ENCODE results near the gene DMBT1. TPM values are rescaled to one million over a fixed set of nuclear protein-coding genes. Genes with fewer than 3 reads are reported as not detected.

The DMBT1 gene
- total RNA-seq, 4 donors from 2014 or later = 0.63 TPM; not detected in 3

DNA sequence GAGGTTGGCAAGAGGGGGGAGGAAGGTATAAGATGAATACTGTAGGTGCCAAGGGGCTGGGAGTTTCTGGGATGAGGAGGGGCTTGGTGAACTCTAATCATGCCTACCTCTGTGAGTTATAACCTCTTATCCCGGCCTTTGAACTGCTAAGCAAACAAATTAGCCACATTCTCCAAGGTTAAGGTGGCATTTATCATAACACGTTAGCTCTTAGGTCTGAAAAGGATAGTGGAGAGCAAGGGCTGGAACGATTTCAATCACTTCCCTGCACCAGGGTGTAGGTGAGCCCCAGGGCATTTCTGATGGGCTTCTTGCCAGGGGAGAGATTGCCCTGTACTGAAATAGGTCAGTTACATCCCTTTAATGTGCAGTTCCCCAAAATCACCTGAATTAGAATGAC, 28.6 kb upstream of the DMBT1 start:
- DNase-seq (ENCODE audit: extremely low spot score) = no peak
- Histone ChIP-seq H3K9me3 (no peaks in the 10 kb centered on the region), H3K27me3 (no peaks in the 10 kb centered on the region), H3K4me3 (no peak overlapping the region), H3K36me3 (no peaks in the 10 kb centered on the region), H3K4me1 (peaks cover 0 to 5% (median 0%) of the 10 kb centered on the region in 4 donors), H3K27ac (replicated peaks in 1 of 4) (no peak overlapping the region)
- TF ChIP-seq EP300 (IDR thresholded peaks at IDR 0.05) = no peak
- TF ChIP-seq, protein P1, sequence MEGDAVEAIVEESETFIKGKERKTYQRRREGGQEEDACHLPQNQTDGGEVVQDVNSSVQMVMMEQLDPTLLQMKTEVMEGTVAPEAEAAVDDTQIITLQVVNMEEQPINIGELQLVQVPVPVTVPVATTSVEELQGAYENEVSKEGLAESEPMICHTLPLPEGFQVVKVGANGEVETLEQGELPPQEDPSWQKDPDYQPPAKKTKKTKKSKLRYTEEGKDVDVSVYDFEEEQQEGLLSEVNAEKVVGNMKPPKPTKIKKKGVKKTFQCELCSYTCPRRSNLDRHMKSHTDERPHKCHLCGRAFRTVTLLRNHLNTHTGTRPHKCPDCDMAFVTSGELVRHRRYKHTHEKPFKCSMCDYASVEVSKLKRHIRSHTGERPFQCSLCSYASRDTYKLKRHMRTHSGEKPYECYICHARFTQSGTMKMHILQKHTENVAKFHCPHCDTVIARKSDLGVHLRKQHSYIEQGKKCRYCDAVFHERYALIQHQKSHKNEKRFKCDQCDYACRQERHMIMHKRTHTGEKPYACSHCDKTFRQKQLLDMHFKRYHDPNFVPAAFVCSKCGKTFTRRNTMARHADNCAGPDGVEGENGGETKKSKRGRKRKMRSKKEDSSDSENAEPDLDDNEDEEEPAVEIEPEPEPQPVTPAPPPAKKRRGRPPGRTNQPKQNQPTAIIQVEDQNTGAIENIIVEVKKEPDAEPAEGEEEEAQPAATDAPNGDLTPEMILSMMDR (IDR thresholded peaks at IDR 0.05) = no peak
- no peak for TF ChIP-seq POLR2AphosphoS5 (IDR thresholded peaks at IDR 0.05)
- no peak for TF ChIP-seq POLR2A (IDR thresholded peaks at IDR 0.05; ENCODE audit: low read depth)
- intact Hi-C loops (cut with DNase I) = no loop called here
- 40% methylated on average over 3 of the region's 3 CpGs for WGBS

DNA sequence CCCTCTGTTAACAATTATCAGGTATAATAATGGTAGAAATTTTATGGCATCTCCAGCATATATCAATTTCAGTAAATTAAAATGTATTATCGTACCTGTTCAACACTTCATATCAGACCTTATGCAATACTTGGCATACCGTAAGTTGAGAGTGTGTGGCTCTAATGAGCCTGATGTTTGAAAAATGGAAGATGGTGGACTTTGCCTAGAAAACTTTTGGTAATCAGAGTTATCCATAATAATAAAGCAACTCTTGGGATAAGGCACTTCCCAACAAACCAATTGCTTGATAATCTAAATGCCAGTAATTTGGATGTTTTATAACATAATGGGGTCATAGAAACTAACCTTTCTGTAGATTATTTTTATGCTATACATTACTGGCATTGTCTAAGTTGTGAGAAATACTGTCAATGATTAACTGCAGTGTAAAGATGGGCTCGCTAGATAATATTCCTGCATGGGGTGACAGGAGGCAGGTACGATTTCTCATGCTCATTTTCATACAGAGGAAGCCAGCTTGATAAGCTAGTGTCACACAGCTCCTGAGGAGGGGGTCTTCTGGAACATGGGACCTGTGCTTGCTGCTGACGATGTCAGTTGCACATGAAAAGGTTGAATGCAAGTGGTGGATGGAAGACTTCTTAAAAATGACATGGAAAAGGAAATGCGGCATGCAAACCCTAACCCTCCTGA, 27.8 kb upstream of the DMBT1 start:
- WGBS = 95% methylated on average over 6 of the region's 6 CpGs
- DNase-seq (ENCODE audit: extremely low spot score) = no peak
- no peak overlapping the region for H3K27ac ChIP-seq (replicated peaks in 1 of 4)
- H3K4me1 ChIP-seq = peaks cover 0 to 5% (median 0%) of the 10 kb centered on the region in 4 donors
- intact Hi-C loops (cut with DNase I) = no loop called here
- no peaks in the 10 kb centered on the region for H3K27me3 ChIP-seq
- no peak overlapping the region for H3K4me3 ChIP-seq
- TF ChIP-seq EP300 (IDR thresholded peaks at IDR 0.05) (no peak), POLR2A (IDR thresholded peaks at IDR 0.05; ENCODE audit: low read depth) (no peak), POLR2AphosphoS5 (IDR thresholded peaks at IDR 0.05) (no peak)
- TF ChIP-seq, protein P1 (IDR thresholded peaks at IDR 0.05) = no peak
- H3K36me3 ChIP-seq = no peaks in the 10 kb centered on the region
- no peaks in the 10 kb centered on the region for H3K9me3 ChIP-seq

DNA sequence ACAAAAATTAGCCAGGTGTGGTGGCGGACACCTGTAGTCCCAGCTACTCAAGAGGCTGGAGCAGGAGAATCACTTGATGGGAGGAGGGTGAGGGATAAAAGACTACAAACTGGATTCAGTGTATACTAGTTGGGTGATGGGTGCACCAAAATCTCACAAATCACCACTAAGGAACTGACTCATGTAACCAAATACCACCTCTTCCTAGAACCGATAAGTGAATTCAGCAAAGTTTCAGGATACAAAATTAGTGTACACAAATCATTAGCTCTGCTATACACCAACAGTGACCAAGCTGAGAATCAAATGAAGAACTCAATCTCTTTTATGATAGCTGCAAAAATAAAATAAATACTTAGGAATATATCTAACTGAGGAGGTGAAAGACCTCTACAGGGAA, 23.0 kb upstream of the DMBT1 start:
- TF ChIP-seq, protein P1 (IDR thresholded peaks at IDR 0.05) = no peak
- no peak for TF ChIP-seq POLR2A (IDR thresholded peaks at IDR 0.05; ENCODE audit: low read depth)
- TF ChIP-seq POLR2AphosphoS5 (IDR thresholded peaks at IDR 0.05) = no peak
- no peak for TF ChIP-seq EP300 (IDR thresholded peaks at IDR 0.05)
- H3K27me3 ChIP-seq = no peaks in the 10 kb centered on the region
- H3K27ac ChIP-seq (replicated peaks in 1 of 4) = no peak overlapping the region
- no peak for DNase-seq (ENCODE audit: extremely low spot score)
- intact Hi-C loops (cut with DNase I) = no loop called here
- 96% methylated on average over 2 of the region's 2 CpGs for WGBS
- no peaks in the 10 kb centered on the region for H3K36me3 ChIP-seq
- no peak overlapping the region for H3K4me3 ChIP-seq
- no peaks in the 10 kb centered on the region for H3K4me1 ChIP-seq
- no peaks in the 10 kb centered on the region for H3K9me3 ChIP-seq

DNA sequence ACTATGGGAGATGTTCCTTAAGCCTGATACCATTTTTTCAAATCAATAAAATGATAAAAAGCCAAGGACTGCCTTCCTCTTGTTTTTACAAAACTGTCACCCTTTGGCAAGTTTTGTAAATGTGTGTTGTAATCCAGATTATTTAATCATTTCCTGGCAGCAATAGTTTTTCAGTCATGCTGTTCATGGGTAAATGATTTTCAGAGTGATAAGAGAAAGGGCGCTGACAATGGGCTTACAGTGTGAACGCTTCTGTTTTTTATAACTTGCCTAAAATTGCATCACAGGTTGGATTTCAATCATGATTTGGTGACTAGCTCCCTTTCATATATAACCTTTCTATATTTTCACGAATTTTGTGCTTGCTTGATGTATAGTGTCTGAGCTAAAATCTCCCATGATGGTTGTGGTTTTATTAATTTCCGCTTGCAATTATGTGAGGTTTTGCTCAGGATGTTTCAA, 19.0 kb upstream of the DMBT1 start:
- Histone ChIP-seq H3K4me3 (no peak overlapping the region), H3K4me1 (no peaks in the 10 kb centered on the region), H3K9me3 (no peaks in the 10 kb centered on the region), H3K36me3 (no peaks in the 10 kb centered on the region), H3K27me3 (no peaks in the 10 kb centered on the region), H3K27ac (replicated peaks in 1 of 4) (no peak overlapping the region)
- intact Hi-C loops (cut with DNase I) = no loop called here
- TF ChIP-seq EP300 (IDR thresholded peaks at IDR 0.05) (no peak), POLR2AphosphoS5 (IDR thresholded peaks at IDR 0.05) (no peak), POLR2A (IDR thresholded peaks at IDR 0.05; ENCODE audit: low read depth) (no peak)
- TF ChIP-seq, protein P1 (IDR thresholded peaks at IDR 0.05) = no peak
- 59% methylated on average over 4 of the region's 4 CpGs for WGBS
- DNase-seq (ENCODE audit: extremely low spot score) = no peak
